Measurements from ENCODE around the gene BFSP2. TPM values are rescaled to one million over a fixed set of nuclear protein-coding genes. Genes with fewer than 3 reads are reported as not detected.

BFSP2 gene
- total RNA-seq, 2 donors from 2014 or later: not detected

GRCh38 chr3:133425898-133426297 is 26.0 kb downstream of the BFSP2 start:
- Histone ChIP-seq H3K4me1 (peaks cover 0 to 6% of the 10 kb centered on the region in 2 donors), H3K4me3 (no peak overlapping the region), H3K27me3 (no peaks in the 10 kb centered on the region), H3K27ac (no peak overlapping the region), H3K36me3 (no peaks in the 10 kb centered on the region), H3K9me3 (no peaks in the 10 kb centered on the region)
- TF ChIP-seq, protein P1, sequence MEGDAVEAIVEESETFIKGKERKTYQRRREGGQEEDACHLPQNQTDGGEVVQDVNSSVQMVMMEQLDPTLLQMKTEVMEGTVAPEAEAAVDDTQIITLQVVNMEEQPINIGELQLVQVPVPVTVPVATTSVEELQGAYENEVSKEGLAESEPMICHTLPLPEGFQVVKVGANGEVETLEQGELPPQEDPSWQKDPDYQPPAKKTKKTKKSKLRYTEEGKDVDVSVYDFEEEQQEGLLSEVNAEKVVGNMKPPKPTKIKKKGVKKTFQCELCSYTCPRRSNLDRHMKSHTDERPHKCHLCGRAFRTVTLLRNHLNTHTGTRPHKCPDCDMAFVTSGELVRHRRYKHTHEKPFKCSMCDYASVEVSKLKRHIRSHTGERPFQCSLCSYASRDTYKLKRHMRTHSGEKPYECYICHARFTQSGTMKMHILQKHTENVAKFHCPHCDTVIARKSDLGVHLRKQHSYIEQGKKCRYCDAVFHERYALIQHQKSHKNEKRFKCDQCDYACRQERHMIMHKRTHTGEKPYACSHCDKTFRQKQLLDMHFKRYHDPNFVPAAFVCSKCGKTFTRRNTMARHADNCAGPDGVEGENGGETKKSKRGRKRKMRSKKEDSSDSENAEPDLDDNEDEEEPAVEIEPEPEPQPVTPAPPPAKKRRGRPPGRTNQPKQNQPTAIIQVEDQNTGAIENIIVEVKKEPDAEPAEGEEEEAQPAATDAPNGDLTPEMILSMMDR (IDR thresholded peaks at IDR 0.05): no peak
- no peak for DNase-seq (ENCODE audit: low spot score)

- no peaks in the 10 kb centered on the region for H3K27me3 ChIP-seq
- H3K36me3 ChIP-seq: no peaks in the 10 kb centered on the region
- no peak overlapping the region for H3K4me3 ChIP-seq
- peaks cover 0 to 6% of the 10 kb centered on the region in 2 donors for H3K4me1 ChIP-seq
- TF ChIP-seq, protein P1 (IDR thresholded peaks at IDR 0.05): no peak
- H3K9me3 ChIP-seq: no peaks in the 10 kb centered on the region
- H3K27ac ChIP-seq: no peak overlapping the region
- no peak for DNase-seq (ENCODE audit: low spot score)
Observed at GRCh38 chr3:133426721-133427120, 26.9 kb downstream of the BFSP2 start.

DNA sequence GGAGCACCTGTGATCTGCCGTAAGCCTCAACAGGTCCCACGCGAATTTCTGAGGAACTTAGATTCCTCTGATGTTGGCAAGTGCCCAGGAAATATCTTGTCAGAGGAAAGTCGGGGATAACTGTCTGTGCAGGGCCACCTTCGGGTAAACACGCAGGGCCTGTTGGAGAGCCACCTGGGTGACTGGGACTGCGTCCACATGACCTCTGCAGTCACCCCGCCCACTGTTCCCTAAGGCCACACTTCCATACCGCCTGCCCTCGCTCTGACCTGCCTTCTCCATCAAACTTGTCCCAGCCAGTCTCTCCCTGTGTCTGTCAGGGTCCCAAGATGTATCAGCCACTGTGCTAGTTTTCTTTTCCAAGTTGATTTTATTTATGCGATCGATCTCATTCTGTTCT is 28.7 kb downstream of the BFSP2 start:
- no peak overlapping the region for H3K4me3 ChIP-seq
- no peaks in the 10 kb centered on the region for H3K9me3 ChIP-seq
- TF ChIP-seq, protein P1 (IDR thresholded peaks at IDR 0.05): no peak
- DNase-seq (ENCODE audit: low spot score): no peak
- H3K27me3 ChIP-seq: no peaks in the 10 kb centered on the region
- no peaks in the 10 kb centered on the region for H3K36me3 ChIP-seq
- H3K27ac ChIP-seq: no peak overlapping the region
- peaks cover 0 to 3% of the 10 kb centered on the region in 2 donors for H3K4me1 ChIP-seq

DNA sequence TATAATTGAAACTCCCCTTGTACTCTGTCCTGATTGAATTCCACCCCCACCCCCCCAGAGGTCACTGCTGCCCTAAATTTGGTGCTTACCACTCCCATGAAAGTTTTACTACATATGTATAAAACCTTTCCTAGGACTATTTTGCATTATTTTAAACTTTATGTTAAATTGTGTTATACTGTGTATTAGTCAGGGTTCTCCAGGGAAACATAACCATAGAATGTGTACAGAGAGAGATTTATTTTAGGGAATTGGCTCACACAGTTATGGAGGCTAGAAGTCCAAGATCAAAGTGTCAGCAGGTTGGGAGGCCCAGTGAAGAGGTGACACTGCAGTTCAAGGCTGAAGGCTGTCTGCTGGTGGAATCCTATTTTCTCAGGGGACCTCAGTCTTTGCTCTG is 29.2 kb downstream of the BFSP2 start:
- Histone ChIP-seq H3K36me3 (no peaks in the 10 kb centered on the region), H3K4me3 (no peak overlapping the region), H3K9me3 (no peaks in the 10 kb centered on the region), H3K27ac (no peak overlapping the region), H3K27me3 (no peaks in the 10 kb centered on the region), H3K4me1 (no peaks in the 10 kb centered on the region)
- TF ChIP-seq, protein P1 (IDR thresholded peaks at IDR 0.05): no peak
- DNase-seq (ENCODE audit: low spot score): no peak

DNA sequence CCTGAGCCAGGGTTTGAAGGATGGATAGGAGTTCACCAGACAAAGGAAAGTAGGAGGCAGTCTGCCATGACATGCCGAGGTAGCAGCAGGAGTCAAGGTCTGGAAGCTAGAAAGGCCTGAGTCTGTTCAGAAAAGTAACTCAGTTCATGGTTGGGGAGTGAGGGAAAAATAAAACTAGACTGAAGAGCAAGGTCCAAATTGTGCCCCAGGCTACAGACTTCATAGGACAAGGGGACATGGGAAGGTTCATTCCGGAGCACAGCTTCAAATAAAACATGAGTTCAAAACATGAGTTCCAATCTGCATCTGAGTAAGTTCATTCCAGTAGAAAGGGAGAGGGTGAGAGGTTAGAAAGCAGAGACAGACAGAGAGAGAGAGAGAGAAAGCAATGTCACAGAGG is 39.7 kb downstream of the BFSP2 start:
- H3K4me3 ChIP-seq: no peak overlapping the region
- no peaks in the 10 kb centered on the region for H3K36me3 ChIP-seq
- H3K9me3 ChIP-seq: no peaks in the 10 kb centered on the region
- H3K27me3 ChIP-seq: no peaks in the 10 kb centered on the region
- TF ChIP-seq, protein P1 (IDR thresholded peaks at IDR 0.05): no peak
- no peak for DNase-seq (ENCODE audit: low spot score)
- no peak overlapping the region for H3K27ac ChIP-seq
- H3K4me1 ChIP-seq: no peaks in the 10 kb centered on the region

- no peak overlapping the region for H3K27ac ChIP-seq
- H3K4me1 ChIP-seq: no peaks in the 10 kb centered on the region
- no peaks in the 10 kb centered on the region for H3K9me3 ChIP-seq
- H3K4me3 ChIP-seq: no peak overlapping the region
- H3K36me3 ChIP-seq: no peaks in the 10 kb centered on the region
- no peak for DNase-seq (ENCODE audit: low spot score)
- H3K27me3 ChIP-seq: no peaks in the 10 kb centered on the region
- TF ChIP-seq, protein P1 (IDR thresholded peaks at IDR 0.05): no peak
Observed at GRCh38 chr3:133440652-133441051, 40.8 kb downstream of the BFSP2 start.
